ENCODE data around the gene CDH20.

The CDH20 gene

GRCh38 chr18:61362511-61362910, 29.3 kb downstream of the CDH20 start:
- Histone ChIP-seq H3K27ac (ENCODE audit: extremely low read depth, low read depth, low read length) (no peak overlapping the region), H3K4me3 (ENCODE audit: low read depth, low read length) (no peak overlapping the region), H3K9me3 (ENCODE audit: control insufficient read depth, insufficient read depth, low read depth, low read length) (no peaks in the 10 kb centered on the region), H3K4me1 (ENCODE audit: control insufficient read depth, insufficient read depth, low read length) (no peaks in the 10 kb centered on the region), H3K36me3 (ENCODE audit: control insufficient read depth in 2 of 2, insufficient read depth in 1 of 2, low read length in 2 of 2) (no peaks in the 10 kb centered on the region)
- TF ChIP-seq ZNF623 (tag by site-specific recombination; IDR thresholded peaks at IDR 0.05), result no peak
- no peak for TF ChIP-seq SP2 (tag by site-specific recombination; IDR thresholded peaks at IDR 0.05)
- TF ChIP-seq ZFP37 (tag by site-specific recombination; IDR thresholded peaks at IDR 0.05), result no peak
- no peak for TF ChIP-seq ZNF791 (tag by site-specific recombination; IDR thresholded peaks at IDR 0.05)
- TF ChIP-seq ZBTB17 (tag by site-specific recombination; IDR thresholded peaks at IDR 0.05), result no peak
- TF ChIP-seq SP3 (tag by site-specific recombination; IDR thresholded peaks at IDR 0.05), result no peak
- TF ChIP-seq ZNF26 (tag by site-specific recombination; IDR thresholded peaks at IDR 0.05), result no peak
- ChIA-PET CTCF (no interaction called here), POLR2A (no interaction called here)

GRCh38 chr18:61364953-61365352, 31.7 kb downstream of the CDH20 start:
- Histone ChIP-seq H3K36me3 (ENCODE audit: control insufficient read depth in 2 of 2, insufficient read depth in 1 of 2, low read length in 2 of 2) (no peaks in the 10 kb centered on the region), H3K4me1 (ENCODE audit: control insufficient read depth, insufficient read depth, low read length) (no peaks in the 10 kb centered on the region), H3K4me3 (ENCODE audit: low read depth, low read length) (no peak overlapping the region), H3K9me3 (ENCODE audit: control insufficient read depth, insufficient read depth, low read depth, low read length) (no peaks in the 10 kb centered on the region), H3K27ac (ENCODE audit: extremely low read depth, low read depth, low read length) (no peak overlapping the region)
- TF ChIP-seq ZNF248 (tag by site-specific recombination; IDR thresholded peaks at IDR 0.05), result no peak
- TF ChIP-seq ZFP41 (tag by site-specific recombination; IDR thresholded peaks at IDR 0.05; ENCODE audit: borderline replicate concordance), result no peak
- no peak for TF ChIP-seq ZNF416 (tag by site-specific recombination; IDR thresholded peaks at IDR 0.05)
- no peak for TF ChIP-seq ZBTB26 (tag by site-specific recombination; optimal IDR thresholded peaks at IDR 0.05)
- no peak for TF ChIP-seq ZNF132 (tag by site-specific recombination; IDR thresholded peaks at IDR 0.05; ENCODE audit: borderline replicate concordance)
- TF ChIP-seq ELK4 (IDR thresholded peaks at IDR 0.05; ENCODE audit: borderline replicate concordance, low read depth, low read length), result no peak
- TF ChIP-seq ZNF610 (tag by site-specific recombination; IDR thresholded peaks at IDR 0.05; ENCODE audit: borderline replicate concordance), result no peak
- no peak for TF ChIP-seq FEZF1 (tag by site-specific recombination; IDR thresholded peaks at IDR 0.05)
- TF ChIP-seq, protein P1, sequence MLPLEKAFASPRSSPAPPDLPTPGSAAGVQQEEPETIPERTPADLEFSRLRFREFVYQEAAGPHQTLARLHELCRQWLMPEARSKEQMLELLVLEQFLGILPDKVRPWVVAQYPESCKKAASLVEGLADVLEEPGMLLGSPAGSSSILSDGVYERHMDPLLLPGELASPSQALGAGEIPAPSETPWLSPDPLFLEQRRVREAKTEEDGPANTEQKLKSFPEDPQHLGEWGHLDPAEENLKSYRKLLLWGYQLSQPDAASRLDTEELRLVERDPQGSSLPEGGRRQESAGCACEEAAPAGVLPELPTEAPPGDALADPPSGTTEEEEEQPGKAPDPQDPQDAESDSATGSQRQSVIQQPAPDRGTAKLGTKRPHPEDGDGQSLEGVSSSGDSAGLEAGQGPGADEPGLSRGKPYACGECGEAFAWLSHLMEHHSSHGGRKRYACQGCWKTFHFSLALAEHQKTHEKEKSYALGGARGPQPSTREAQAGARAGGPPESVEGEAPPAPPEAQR (tag by site-specific recombination; IDR thresholded peaks at IDR 0.05), result no peak
- TF ChIP-seq ZNF18 (tag by site-specific recombination; IDR thresholded peaks at IDR 0.05), result no peak
- no peak for TF ChIP-seq ZNF292 (tag by site-specific recombination; IDR thresholded peaks at IDR 0.05; ENCODE audit: borderline replicate concordance, low read depth)
- TF ChIP-seq MEIS1 (CRISPR knock-in tag; IDR thresholded peaks at IDR 0.05; ENCODE audit: borderline replicate concordance), result no peak
- no peak for TF ChIP-seq ZBTB11 (tag by site-specific recombination; conservative IDR thresholded peaks at IDR 0.05; ENCODE audit: low read depth)
- no peak for TF ChIP-seq REST (tag by site-specific recombination; IDR thresholded peaks at IDR 0.05)
- CTCF ChIA-PET, result interaction anchor here (0.9 kb wide), 1 partner anchor 42 kb away, joined by 7 read pairs; no protein-coding TSS in a partner anchor
- POLR2A ChIA-PET, result no interaction called here
